Nephron progenitor cell (in vitro differentiated cells): ENCODE measurements around the gene ADRM1.

ENCODE experiments used
- DNase-seq: peaks from one replicate; pipeline ENCODE4 v3.0.0; 2021
- H3K27ac Mint-ChIP-seq: 2 replicates; pipeline ENCODE4 v1.8.0; 2021; ENCODE audit warnings: mild to moderate bottlenecking, moderate library complexity, mixed read lengths
- H3K27me3 Mint-ChIP-seq: 2 replicates; pipeline ENCODE4 v1.8.0; 2021; ENCODE audit warnings: mild to moderate bottlenecking, low read depth, mixed read lengths; ENCODE audit not compliant: poor library complexity
- H3K36me3 Mint-ChIP-seq: 2 replicates; pipeline ENCODE4 v1.8.0; 2021; ENCODE audit warnings: low read depth, mixed read lengths
- H3K4me1 Mint-ChIP-seq: 2 replicates; pipeline ENCODE4 v1.8.0; 2021; ENCODE audit warnings: mixed read lengths
- H3K4me3 Mint-ChIP-seq: 2 replicates; pipeline ENCODE4 v1.8.0; 2021; ENCODE audit warnings: mild to moderate bottlenecking, moderate library complexity, mixed read lengths
- H3K9me3 Mint-ChIP-seq: 2 replicates; pipeline ENCODE4 v1.8.0; 2021; ENCODE audit warnings: mild to moderate bottlenecking, moderate library complexity, mixed read lengths
- TF ChIP-seq, protein P1 (sequence below): fragments of 200-600 bp; sonication (generic); IDR thresholded peaks from 2 replicates; pipeline ENCODE4 v1.5.0; 2021; ENCODE audit warnings: antibody characterized with exemption

Gene ADRM1

DNA sequence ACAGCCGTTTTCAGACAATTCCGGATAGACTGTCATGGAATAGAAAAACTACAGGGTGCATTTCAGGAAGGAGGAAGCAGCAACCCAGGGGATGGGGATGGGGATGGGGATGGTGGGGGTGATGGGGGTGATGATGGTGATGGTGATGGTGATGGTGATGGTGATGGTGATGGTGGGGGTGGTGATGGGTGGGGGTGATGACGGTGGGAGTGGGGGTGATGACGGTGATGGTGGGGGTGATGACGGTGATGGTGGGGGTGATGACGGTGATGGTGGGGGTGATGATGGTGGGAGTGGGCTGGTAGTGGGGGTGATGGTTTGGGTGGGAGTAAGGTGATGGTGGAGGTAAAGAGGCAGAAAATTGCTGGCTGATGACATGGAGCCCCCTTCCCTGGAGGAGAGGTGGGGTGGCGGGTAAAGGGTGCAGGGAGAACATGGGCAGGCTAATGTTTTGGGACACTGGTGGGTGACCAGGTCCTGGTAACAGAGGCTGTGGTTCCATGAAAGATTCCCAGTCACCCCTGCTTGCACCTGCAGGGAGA lies 46.8 kb downstream of the ADRM1 start:
- Mint-ChIP-seq H3K27ac (no peak overlapping the region), H3K9me3 (peaks cover 22% of the 10 kb centered on the region), H3K36me3 (peaks cover 41% of the 10 kb centered on the region), H3K4me1 (peaks cover 8% of the 10 kb centered on the region), H3K4me3 (no peak overlapping the region), H3K27me3 (no peaks in the 10 kb centered on the region)
- TF ChIP-seq, protein P1, sequence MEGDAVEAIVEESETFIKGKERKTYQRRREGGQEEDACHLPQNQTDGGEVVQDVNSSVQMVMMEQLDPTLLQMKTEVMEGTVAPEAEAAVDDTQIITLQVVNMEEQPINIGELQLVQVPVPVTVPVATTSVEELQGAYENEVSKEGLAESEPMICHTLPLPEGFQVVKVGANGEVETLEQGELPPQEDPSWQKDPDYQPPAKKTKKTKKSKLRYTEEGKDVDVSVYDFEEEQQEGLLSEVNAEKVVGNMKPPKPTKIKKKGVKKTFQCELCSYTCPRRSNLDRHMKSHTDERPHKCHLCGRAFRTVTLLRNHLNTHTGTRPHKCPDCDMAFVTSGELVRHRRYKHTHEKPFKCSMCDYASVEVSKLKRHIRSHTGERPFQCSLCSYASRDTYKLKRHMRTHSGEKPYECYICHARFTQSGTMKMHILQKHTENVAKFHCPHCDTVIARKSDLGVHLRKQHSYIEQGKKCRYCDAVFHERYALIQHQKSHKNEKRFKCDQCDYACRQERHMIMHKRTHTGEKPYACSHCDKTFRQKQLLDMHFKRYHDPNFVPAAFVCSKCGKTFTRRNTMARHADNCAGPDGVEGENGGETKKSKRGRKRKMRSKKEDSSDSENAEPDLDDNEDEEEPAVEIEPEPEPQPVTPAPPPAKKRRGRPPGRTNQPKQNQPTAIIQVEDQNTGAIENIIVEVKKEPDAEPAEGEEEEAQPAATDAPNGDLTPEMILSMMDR = no peak
- DNase-seq = no peak

DNA sequence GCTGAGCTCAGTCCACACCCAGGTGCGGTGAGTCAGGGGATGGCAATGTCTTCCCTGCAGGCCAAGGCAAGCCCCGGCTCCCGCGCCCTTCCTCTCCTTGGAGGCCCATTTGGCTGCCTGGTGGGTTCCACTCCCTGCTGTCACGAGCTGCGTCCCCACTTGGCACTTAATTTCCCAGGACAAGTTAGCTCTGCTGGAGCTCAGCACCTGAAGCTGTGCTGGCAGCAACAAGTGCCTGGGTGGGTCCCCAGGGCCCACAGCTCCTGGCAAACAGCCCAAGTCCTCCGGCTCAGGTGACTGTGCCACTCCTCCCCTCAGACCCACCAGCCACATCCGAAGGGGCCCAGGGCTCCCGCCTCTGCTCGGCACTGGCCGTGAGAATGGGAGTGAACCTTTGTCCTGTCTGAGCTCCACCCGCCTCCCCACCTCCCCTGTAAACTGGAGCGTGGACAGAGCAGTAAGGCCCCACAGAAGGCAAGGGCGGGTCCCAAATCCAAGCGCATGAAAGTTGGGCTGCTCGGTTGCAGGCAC lies 47.4 kb downstream of the ADRM1 start:
- Mint-ChIP-seq H3K9me3 (peaks cover 22% of the 10 kb centered on the region), H3K27me3 (no peaks in the 10 kb centered on the region), H3K36me3 (peaks cover 37% of the 10 kb centered on the region), H3K27ac (no peak overlapping the region), H3K4me1 (peaks cover 10% of the 10 kb centered on the region), H3K4me3 (no peak overlapping the region)
- DNase-seq = no peak
- TF ChIP-seq, protein P1 = no peak

DNA sequence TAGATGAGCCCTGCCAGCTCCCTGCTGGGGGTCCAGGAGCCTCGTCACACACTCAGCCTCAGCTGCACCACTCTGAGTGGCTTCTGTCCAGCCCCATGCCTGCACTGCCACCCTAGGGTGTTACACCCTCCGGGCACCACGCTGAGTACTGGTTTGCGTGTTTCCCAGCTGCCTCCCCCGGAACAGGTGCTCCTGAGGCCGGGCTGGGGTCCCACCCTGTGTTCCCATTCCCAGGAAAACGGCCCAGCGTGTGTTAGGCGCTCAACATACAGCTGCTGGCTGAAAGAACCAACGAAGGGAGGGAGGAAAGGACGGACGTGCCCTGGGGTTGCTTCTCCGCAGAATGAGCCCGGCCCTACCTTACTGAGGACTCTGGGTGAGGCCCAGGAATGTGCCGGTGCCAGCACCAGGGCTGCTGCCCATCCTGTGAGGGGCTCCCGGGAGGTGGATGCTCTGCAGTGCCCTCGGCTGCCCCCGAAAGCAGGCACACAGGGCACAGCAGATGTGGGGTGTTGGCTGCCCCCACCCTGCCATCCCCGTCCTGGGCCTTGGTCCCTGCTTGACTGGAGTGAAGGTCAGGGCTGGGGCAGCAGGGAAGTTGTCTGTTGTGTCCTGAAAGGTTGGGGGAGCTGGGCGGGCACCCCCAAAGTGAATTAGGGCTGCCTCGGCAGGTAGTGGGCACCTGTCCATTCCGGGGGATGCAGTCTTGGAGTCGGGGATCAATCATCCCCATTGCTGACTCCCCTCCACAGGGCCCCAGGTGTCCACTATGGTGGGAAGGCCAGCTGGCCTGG lies 48.0 kb downstream of the ADRM1 start:
- Mint-ChIP-seq H3K27ac (no peak overlapping the region), H3K27me3 (no peaks in the 10 kb centered on the region), H3K9me3 (peaks cover 22% of the 10 kb centered on the region), H3K4me1 (peaks cover 16% of the 10 kb centered on the region), H3K36me3 (peaks cover 31% of the 10 kb centered on the region), H3K4me3 (no peak overlapping the region)
- TF ChIP-seq, protein P1 = no peak
- DNase-seq = no peak

DNA sequence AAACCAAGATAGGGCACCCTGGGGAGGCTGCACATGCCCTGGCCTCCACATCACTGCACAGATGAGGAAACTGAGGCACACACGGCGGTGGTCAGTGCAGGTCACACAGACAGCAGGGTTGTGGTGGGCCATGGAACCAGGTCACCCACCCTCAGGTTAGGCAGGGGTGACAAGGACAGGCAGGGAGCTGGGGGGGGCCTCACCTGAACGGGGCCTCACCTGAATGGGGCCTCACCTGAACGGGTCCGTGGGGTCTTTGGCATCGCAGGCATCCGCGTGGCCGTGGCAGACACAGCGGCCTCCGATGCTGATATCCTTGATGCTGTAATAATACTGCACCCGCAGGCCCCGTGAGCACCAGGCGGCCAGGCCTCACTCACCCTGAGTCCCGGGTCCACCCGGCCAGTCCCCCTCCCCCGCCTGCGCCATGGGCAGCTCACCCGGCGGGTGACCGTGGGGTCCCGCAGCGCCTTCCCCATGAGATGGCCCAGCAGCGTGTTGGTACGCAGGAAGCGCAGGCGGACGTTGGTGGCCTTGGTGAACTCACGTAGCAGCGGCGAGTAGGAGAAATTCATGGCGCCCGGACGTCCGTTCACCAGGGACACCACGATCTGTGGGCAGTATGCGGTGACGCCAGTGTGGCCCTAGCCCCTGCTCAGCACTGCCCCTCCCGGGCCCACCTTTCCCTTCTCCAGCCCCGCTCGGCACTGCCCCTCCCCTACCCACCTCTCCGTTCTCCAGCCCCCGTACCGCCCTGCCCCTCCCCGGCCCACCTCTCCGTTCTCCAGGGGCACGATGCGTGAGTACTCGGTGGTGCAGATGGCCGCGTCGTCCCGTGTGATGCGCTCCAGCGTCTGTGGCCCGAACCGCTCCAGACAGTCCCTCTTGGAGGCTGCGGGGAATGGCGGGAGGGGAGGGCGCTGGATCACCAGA lies 48.9 kb downstream of the ADRM1 start:
- Mint-ChIP-seq H3K36me3 (peaks cover 29% of the 10 kb centered on the region), H3K27ac (no peak overlapping the region), H3K27me3 (no peaks in the 10 kb centered on the region), H3K4me3 (no peak overlapping the region), H3K9me3 (peaks cover 22% of the 10 kb centered on the region), H3K4me1 (peaks cover 25% of the 10 kb centered on the region)
- TF ChIP-seq, protein P1 = no peak
- DNase-seq = no peak

DNA sequence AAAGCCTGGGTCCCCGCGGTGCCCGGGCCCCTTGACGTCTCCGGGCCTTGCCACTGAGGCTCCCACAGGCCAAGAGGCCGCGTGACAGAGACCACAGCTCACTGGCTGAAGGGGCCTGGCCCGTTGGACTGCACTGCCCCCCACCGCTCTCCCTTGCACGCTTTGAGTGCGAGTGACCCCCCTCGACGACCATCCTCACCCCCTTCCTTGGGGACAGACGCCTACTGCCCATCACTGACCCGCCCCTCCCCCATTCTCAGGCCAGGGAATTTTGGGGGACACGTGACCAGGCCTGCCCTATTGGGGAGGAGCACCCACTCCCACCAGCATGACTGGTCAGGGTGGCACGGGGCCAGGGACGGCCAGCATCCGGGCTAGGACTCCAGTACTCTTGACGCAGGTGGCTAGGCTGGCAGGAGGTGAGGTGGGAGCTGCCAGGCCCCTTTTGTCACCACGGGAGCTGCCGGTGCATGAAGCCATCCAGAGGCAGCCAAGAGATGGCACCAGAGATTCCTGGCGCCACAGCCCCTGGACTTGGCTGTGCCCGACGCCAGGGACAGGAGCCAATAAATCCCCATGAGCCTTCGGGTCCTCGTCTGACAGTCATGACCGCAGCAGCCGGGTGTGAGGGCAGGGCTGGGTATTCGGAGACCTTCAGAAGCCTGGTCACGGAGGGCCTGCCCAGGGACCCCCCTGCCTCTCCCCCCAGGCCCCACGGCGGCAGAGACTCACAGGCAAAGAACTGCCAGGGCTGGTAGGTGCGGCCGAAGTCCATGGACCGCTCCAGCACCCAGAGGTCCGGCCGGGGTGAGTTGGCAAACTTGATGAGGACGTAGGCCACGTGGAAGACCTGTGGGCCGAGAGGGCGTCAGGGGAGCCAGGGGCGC lies 49.8 kb downstream of the ADRM1 start:
- Mint-ChIP-seq H3K9me3 (peaks cover 22% of the 10 kb centered on the region), H3K27ac (no peak overlapping the region), H3K4me1 (peaks cover 31% of the 10 kb centered on the region), H3K4me3 (no peak overlapping the region), H3K27me3 (no peaks in the 10 kb centered on the region), H3K36me3 (peaks cover 27% of the 10 kb centered on the region)
- no peak for DNase-seq
- TF ChIP-seq, protein P1 = no peak
